Activated T-cell treated with anti-CD3 and anti-CD28 coated beads, Interleukin-2, amount 50 U/mL, for 4 hours (primary cell): Measurements from ENCODE around the gene ZNF433. TPM values are rescaled to one million over a fixed set of nuclear protein-coding genes. Genes with fewer than 3 reads are reported as not detected.
"Not testable (repeated sequence)": the region's sequence is repeated elsewhere in the genome, so short reads cannot be mapped to it uniquely, and the experiment has no call there.

Source experiments
- ATAC-seq, 2 donors: fragments of 200-7000 bp; cut with Tn5 transposase; one replicate each; pipeline ENCODE4 v1.10.0; 2021
- DNase-seq: peaks from one replicate; pipeline ENCODE4 v3.0.0-alpha.2; 2020
- H3K27me3 Mint-ChIP-seq: one replicate; pipeline ENCODE4 v1.8.0; 2021; ENCODE audit warnings: low read depth, mixed read lengths
- H3K36me3 Mint-ChIP-seq: one replicate; pipeline ENCODE4 v1.8.0; 2022; ENCODE audit warnings: mixed read lengths; ENCODE audit not compliant: insufficient read depth
- H3K4me1 Mint-ChIP-seq: one replicate; pipeline ENCODE4 v1.8.0; 2021; ENCODE audit warnings: low read depth, mixed read lengths
- H3K4me3 Mint-ChIP-seq: one replicate; pipeline ENCODE4 v1.8.0; 2021; ENCODE audit warnings: mild to moderate bottlenecking, moderate library complexity, mixed read lengths
- H3K9me3 Mint-ChIP-seq: one replicate; pipeline ENCODE4 v1.8.0; 2021; ENCODE audit warnings: mixed read lengths
- total RNA-seq, 3 donors: library from RNA; stranded (reverse); gene quantifications; one replicate each; pipeline ENCODE4 v1.2.1, GENCODE V29; 2021

ZNF433 gene
- under 1 TPM; 0.16 to 0.57 (median 0.51) TPM for total RNA-seq

DNA sequence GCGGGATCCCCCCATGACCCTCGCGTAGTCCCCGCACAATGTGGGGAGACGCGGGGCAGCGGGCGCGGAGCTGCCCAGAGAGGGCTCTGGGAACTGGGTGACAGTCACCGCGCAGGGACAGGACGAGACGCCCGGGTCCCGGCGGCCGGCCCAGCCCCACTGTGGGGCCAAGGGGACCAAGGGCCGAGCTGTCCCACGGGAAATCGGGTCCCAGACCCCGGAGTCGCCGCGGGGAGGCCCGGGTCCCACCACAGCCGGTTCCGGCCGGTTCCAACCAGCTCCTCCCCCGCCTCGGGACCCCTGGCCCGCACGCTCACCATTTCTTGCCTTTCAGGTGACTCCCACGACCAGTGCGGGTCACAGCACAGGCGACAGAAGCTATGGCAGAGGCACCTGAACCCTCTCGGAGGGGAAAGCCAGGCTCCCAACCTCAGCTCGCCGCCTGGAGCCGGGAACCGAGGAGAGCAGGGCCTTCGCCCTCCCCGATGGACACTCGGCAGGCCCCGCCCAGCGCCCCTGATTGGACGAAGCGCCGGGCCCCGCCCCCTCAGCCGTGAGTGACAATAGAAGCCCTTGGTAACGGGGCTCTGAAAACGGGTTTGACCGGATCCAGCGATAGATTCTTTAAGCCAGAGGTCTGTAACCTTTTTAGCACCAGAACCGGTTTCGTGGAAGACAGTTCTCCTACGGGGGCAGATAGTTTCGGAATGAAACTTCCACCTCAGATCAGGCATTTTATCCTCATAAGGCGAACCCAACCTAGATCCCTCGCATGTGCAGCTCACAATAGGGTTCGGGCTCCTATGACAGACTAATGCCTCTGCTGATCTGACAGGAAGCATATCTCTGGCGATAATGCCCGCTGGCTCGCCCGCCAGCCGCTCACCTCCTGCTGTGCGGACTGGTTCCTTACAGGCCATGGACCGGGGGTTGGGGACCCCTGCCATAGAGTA, at the start of gene ZNF433:
Gene ZNF433 (minus strand): TSS at position 460 of the 953 bp plus-strand sequence. CDS start 140 bp downstream, at position 320.
- Mint-ChIP-seq H3K9me3 (no peaks in the 10 kb centered on the region), H3K36me3 (no peaks in the 10 kb centered on the region), H3K4me3 (peak within 1 kb of the TSS; percentile 85), H3K27me3 (peaks cover 6% of the 10 kb centered on the region), H3K4me1 (peaks cover 10% of the 10 kb centered on the region)
- peak; percentile 46 for DNase-seq
- ATAC-seq = peak; percentile 93 to 96

DNA sequence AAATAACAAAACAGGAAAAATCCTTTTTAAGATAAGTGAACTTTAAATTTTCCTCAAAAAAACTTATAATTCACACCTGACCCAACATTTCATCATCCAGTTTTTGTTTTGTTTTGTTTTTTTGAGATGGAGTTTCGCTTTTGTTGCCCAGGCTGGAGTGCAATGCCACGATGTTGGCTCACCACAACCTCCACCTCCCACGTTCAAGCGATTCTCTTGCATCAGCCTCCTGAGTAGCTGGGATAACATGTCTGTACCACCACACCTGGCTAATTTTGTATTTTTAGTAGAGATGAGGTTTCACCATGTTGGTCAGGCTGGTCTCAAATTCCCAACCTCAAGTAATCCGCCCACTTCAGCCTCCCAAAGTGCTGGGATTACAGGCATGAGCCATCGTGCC, 47.9 kb upstream of the ZNF433 start:
- not testable (repeated sequence) for H3K4me1 Mint-ChIP-seq, ATAC-seq, H3K27me3 Mint-ChIP-seq, H3K9me3 Mint-ChIP-seq, H3K4me3 Mint-ChIP-seq, H3K36me3 Mint-ChIP-seq, DNase-seq

GRCh38 chr19:12077375-12077774, 41.9 kb upstream of the ZNF433 start:
- Mint-ChIP-seq H3K36me3 (peaks cover 39% of the 10 kb centered on the region), H3K4me1 (no peaks in the 10 kb centered on the region), H3K9me3 (peaks cover 37% of the 10 kb centered on the region), H3K27me3 (no peaks in the 10 kb centered on the region), H3K4me3 (no peak overlapping the region)
- ATAC-seq = no peak
- DNase-seq = no peak

GRCh38 chr19:12076331-12076730, 40.9 kb upstream of the ZNF433 start:
- not testable (repeated sequence) for DNase-seq, H3K4me1 Mint-ChIP-seq, ATAC-seq, H3K27me3 Mint-ChIP-seq, H3K4me3 Mint-ChIP-seq
- Mint-ChIP-seq H3K36me3 (peaks cover 40% of the 10 kb centered on the region), H3K9me3 (peaks cover 37% of the 10 kb centered on the region)

DNA sequence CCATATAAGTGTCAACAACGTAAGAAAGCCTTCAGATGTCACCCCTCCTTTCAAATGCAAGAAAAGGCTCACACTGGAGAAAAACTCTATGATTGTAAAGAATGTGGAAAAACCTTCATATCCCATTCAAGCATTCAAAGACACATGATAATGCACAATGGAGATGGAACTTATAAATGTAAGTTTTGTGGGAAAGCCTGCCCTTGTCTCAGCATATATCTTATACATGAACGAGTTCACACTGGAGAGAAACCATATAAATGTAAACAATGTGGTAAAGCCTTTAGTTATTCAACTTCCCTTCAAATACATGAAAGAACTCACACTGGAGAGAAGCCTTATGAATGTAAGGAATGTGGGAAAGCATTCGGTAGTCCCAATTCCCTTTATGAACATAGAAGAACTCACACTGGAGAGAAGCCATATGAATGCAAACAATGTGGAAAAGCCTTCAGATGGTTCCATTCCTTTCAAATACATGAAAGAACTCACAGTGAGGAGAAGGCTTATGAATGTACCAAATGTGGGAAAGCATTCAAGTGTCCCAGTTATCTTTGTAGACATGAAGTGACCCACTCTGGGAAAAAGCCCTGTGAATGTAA, 40.2 kb upstream of the ZNF433 start:
- H3K36me3 Mint-ChIP-seq = peaks cover 46% of the 10 kb centered on the region
- no peak for DNase-seq
- no peak for ATAC-seq
- peaks cover 38% of the 10 kb centered on the region for H3K9me3 Mint-ChIP-seq
- H3K4me3 Mint-ChIP-seq = no peak overlapping the region
- H3K27me3 Mint-ChIP-seq = no peaks in the 10 kb centered on the region
- H3K4me1 Mint-ChIP-seq = no peaks in the 10 kb centered on the region

DNA sequence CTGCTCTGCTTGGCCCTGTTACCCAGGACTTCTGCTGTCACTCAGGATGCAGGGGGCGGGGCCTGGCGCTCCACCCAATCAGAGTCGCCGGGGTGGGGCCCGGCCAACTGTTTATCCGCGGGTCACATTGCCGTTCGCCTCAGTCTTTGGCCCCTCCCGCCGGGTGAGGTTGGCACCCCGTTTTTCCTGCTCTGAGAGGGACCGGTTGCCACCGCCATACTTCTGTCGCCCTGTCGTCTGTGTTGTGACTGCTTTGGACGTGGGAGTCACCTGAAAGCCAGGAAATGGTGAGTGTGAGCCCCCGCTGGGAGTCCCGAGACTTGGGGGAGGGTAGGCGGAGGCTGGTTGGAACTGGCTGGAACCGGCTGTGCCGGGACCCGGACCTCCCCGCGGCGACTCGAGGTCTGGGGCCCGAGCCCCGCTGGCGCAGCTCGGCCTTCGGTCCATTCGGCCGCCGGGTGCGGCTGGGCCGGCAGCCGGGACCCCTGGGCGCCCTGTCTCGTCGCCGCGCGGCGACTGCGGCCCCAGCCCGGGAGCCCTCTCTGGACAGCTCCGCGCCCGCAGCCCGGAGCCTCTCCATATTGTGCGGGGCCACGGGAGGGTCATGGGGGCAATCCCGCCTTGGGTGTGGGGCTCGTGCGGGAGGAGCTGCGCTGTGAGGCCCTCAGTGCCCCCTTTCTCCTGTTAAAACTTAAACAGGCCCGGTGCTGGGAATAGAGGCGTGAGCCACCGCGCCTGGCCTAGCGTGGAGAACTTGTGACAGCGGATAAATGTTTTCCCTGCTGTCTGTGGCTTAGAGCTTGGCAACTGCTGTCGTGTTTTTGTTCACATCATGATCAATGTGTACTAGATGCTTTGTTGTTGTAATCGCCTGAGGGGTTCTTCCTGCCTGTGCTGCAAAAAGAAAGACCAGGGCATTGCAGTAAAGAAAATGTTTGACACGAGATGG, 29.4 kb upstream of the ZNF433 start, which contains the start of gene ZNF844:
Gene ZNF844 (plus strand): TSS at position 142 of the 949 bp plus-strand sequence. CDS start 143 bp downstream, at position 285.
- Mint-ChIP-seq H3K4me3 (peak within 1 kb of the TSS; percentile 85), H3K4me1 (peaks cover 6% of the 10 kb centered on the region), H3K36me3 (peaks cover 7% of the 10 kb centered on the region), H3K9me3 (peaks cover 3% of the 10 kb centered on the region), H3K27me3 (no peaks in the 10 kb centered on the region)
- DNase-seq (peak; percentile 54), ATAC-seq (peak; percentile 90 to 91)

DNA sequence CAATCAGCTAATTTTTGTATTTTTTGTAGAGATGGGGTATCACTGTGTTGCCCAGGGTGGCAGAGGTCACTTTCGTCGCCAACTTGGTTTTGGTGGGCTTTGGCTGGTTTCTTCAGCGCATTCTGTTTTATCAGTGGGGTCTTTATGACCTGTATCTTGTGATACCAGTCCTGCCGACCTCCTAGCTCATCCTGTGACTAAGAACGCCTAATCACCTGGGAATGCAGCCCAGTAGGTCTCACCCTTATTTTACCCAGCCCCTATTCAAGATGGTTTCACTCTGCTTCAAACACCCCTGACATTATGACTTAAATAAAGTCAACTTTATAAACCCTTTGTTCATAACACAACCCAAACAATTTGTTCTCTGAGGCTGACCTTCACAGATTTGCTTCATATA, 20.3 kb upstream of the ZNF433 start:
- Mint-ChIP-seq H3K9me3 (peaks cover 4% of the 10 kb centered on the region), H3K27me3 (peaks cover 8% of the 10 kb centered on the region), H3K4me3 (no peak overlapping the region), H3K36me3 (peaks cover 3% of the 10 kb centered on the region), H3K4me1 (peaks cover 17% of the 10 kb centered on the region)
- DNase-seq = no peak
- ATAC-seq = no peak

DNA sequence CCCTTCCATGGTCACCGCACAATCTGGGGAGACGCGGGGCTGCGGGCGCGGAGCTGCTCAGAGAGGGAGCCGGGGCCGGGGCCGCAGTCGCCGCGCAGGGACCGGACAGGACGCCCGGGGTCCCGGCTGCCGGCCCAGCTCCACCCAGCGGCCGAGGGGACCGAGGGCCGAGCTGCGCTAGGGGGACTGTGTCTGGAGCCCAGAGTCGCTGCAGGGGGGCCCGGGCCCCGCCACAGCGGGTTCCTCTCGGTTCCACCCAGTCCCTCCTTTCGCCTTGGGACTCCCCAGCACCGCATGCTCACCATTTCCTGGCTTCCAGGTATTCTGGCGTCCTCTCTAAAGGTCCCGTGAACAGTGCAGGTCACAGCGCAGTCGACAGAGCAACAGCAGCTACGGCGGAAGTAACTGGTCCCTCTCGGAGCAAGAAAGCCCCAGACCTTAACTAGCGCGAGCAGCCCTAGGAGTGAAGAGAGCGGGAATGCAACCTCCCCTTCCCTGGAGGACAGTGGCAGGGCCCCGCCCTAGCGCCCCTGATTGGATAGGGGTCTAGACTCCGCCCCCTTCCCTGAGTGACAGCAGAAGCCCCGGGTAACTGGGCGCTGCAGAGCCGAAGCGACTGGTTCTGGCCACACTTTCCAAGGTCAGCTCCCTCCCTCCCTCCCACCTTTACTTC, 17.2 kb upstream of the ZNF433 start, which contains the start of gene ZNF878:
Gene ZNF878 (minus strand): TSS at position 465 of the 673 bp plus-strand sequence. CDS start 160 bp downstream, at position 305.
- H3K4me1 Mint-ChIP-seq = peaks cover 13% of the 10 kb centered on the region
- ATAC-seq = peak; percentile 80 to 91
- peaks cover 3% of the 10 kb centered on the region for H3K36me3 Mint-ChIP-seq
- H3K9me3 Mint-ChIP-seq = peaks cover 4% of the 10 kb centered on the region
- peak; percentile 10 for DNase-seq
- H3K4me3 Mint-ChIP-seq = peak within 1 kb of the TSS; percentile 84
- H3K27me3 Mint-ChIP-seq = peaks cover 8% of the 10 kb centered on the region

- ATAC-seq = peak; percentile 26 to 38
- Mint-ChIP-seq H3K36me3 (peaks cover 3% of the 10 kb centered on the region), H3K9me3 (peaks cover 4% of the 10 kb centered on the region), H3K4me3 (peak overlapping the region; percentile 77), H3K4me1 (peaks cover 13% of the 10 kb centered on the region), H3K27me3 (peaks cover 8% of the 10 kb centered on the region)
- no peak for DNase-seq
Observed at GRCh38 chr19:12052091-12052496, 16.6 kb upstream of the ZNF433 start.

DNA sequence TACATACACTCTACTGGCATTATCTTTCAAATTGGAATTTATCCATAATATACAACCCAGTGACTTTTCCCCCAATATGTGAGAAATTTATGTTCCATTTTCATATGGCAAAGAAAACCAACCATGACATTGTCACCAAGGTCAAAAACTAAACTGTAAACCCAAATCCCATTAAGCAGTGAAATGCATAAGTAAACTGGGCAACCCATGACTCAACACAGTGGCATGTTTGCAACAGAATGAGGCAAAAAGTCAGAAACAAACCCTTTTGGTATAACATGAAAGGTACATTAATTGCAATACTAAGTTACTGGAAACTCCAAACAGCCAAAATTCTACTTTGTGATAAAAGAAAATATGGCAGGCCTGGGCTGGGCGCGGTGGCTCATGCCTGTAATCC, 12.4 kb upstream of the ZNF433 start:
- Mint-ChIP-seq H3K36me3 (peaks cover 20% of the 10 kb centered on the region), H3K4me3 (no peak overlapping the region), H3K9me3 (peaks cover 24% of the 10 kb centered on the region), H3K27me3 (peaks cover 4% of the 10 kb centered on the region), H3K4me1 (peaks cover 9% of the 10 kb centered on the region)
- DNase-seq (no peak), ATAC-seq (no peak)

- DNase-seq (no peak), ATAC-seq (no peak)
- Mint-ChIP-seq H3K4me3 (no peak overlapping the region), H3K36me3 (peaks cover 21% of the 10 kb centered on the region), H3K27me3 (no peaks in the 10 kb centered on the region), H3K9me3 (peaks cover 28% of the 10 kb centered on the region), H3K4me1 (no peaks in the 10 kb centered on the region)
Observed at GRCh38 chr19:12043752-12044422, 8.4 kb upstream of the ZNF433 start.

DNA sequence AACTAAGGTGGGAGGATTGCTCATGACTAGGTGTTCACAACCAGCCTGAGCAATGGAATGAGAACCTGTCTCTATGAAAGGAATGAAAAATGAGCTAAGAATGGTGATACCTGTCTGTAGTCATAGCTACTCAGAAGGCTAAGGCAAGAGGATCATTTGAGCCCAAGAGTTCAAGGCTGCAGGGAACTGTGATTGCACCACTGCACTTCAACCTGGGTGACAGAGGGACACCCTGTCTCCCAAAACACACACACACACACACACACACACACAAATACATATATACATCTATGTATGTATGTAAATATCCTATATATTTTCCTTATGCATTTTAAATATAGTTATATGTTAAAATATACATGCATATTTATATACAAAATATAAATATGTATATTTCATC, 7.4 kb upstream of the ZNF433 start:
- H3K4me1 Mint-ChIP-seq = no peaks in the 10 kb centered on the region
- DNase-seq = no peak
- peaks cover 28% of the 10 kb centered on the region for H3K9me3 Mint-ChIP-seq
- H3K27me3 Mint-ChIP-seq = no peaks in the 10 kb centered on the region
- ATAC-seq = no peak
- H3K36me3 Mint-ChIP-seq = peaks cover 21% of the 10 kb centered on the region
- no peak overlapping the region for H3K4me3 Mint-ChIP-seq

- ATAC-seq (no peak), DNase-seq (no peak)
- H3K27me3 Mint-ChIP-seq = peaks cover 6% of the 10 kb centered on the region
- peak overlapping the region; percentile 49 for H3K4me3 Mint-ChIP-seq
- no peaks in the 10 kb centered on the region for H3K9me3 Mint-ChIP-seq
- H3K4me1 Mint-ChIP-seq = peaks cover 10% of the 10 kb centered on the region
- H3K36me3 Mint-ChIP-seq = no peaks in the 10 kb centered on the region
Observed at GRCh38 chr19:12034620-12035019, 859 bp downstream of the ZNF433 start.
